GM19193 (cell line): Measurements from ENCODE around the gene DIO3.

ENCODE experiments used
- POLR2A ChIP-seq: IDR thresholded peaks from 4 replicates; pipeline ENCODE4 v1.6.1; 2011; ENCODE audit not compliant: insufficient read depth, insufficient read length; ENCODE audit errors: extremely low read depth

The DIO3 gene

GRCh38 chr14:101598571-101599233 is 37.4 kb downstream of the DIO3 start:
- TF ChIP-seq POLR2A, result no peak

DNA sequence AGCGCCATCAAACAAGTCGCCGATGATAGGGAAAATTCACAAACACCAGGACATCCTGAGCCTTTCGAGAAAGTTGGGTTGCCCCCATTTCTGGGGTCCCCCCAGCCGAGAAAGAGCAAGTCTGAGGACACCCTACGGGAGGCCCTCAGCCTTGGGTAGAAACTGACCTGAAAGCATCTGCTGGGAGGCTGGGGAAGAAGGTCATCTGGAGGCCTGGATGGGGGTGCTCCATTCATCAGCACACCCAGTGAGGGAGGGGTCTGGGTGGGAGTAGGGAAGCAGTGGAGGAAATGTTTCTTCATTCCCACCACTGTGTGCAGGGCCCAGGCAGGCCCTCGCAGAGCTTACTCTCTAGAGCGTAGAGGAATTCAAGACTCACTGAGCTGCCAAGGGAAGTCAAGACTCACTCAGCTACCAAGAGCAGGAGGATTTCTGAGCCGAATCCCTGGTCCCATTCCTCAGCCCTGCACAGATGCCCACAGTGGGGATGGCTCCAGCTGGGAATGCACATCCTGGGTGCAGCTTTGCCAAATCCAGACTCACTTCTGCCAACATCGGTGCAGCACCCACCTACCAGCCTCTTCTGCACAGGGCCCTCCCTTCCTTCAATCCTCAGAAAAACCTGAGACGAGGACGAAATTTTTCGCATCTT is 38.1 kb downstream of the DIO3 start:
- no peak for TF ChIP-seq POLR2A

GRCh38 chr14:101600336-101600890 is 39.1 kb downstream of the DIO3 start:
- TF ChIP-seq POLR2A, result no peak

DNA sequence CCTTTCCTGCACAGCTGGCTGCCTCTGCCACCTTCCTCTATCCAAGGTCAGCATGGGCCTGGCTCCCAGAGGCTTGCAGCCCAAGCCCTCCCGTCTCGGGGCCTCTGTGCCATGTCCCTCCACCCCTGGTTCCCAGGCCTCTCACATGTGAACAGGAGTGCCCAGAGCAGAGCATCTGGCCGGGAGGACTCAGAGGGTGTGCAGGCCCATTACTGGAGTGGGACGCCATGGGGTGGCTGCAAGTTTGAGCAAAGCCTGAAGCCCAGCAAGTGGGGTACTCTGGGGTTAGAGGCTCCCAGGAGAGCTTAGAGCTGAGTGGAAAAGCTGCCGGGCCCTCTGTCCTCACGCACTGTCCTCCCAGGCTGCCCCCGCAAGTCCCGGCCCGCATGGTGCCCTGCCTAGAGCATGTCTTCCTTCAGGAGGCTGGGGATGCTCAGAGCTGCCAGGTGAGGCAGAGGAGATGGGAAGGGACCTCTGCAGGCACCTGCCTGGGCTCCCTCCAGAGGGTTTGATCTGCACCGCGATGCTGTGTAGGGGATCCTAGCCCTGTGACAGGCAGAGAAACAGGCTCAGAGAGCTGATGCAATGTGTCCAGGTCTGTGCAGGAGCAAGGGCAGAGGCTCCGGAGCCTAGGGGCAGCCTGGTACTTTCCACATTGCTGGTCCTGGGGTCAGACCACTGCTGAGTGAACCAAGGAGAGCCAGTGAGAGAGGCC is 39.8 kb downstream of the DIO3 start:
- TF ChIP-seq POLR2A, result no peak

DNA sequence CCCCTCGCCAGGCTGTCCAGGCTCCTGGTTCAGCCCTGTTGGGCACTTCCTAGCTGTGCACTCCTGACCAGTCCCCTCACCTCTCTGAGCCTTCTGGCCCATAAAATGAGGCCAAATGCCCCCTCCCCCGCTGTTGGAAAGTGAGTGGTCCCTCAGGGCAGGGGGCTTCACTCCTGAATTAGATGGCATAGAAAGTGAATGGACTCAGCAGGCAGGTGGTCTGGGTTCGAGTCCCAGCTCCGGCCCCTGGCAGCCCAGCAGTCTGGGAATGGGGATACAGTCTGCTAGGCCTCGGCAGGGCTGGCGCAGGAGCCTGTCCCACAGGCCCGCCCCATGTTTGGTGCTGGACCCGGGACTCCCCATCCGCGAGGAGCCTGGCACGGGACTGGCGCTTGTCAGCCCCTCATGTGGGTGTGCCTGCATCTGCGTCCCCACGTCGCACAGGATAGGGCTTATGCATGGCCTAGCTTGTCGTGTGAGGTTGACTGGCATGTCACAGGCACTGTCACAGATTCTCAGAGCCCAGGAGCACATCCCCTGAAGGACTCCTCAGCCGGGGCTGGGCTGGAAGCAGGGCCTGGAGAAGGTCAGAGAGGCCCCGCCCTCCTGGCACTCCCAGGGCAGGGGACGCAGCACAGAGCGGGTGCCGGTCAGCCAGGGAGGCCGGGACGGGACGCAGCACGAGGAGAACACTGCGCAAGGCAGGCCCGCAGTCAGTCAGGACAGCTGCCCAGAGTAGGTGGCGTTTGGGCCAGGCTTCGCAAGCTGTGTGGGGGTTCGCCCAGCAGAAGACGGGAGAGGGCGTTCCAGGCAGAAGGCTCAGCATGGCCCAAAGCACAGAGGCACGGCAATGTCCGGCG is 40.5 kb downstream of the DIO3 start:
- no peak for TF ChIP-seq POLR2A

DNA sequence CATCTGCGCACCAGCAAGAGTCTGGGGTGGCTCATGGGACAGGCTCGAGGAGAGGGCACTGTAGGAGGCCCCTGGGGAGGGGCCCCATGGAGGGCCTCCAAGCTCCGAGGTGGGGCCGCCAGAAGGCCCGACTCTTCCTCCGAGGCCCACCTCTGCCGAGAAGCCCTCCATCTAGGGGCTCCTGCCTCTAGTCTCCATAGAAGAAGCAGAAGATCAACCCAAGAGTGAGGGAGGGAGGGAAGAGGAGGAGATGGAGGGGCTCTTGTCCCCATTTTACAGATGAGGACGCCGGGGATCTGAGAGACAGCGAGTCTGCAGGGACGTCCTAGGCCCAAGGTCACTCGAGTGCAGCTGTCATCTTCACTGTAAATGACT is 41.2 kb downstream of the DIO3 start:
- TF ChIP-seq POLR2A, result no peak

DNA sequence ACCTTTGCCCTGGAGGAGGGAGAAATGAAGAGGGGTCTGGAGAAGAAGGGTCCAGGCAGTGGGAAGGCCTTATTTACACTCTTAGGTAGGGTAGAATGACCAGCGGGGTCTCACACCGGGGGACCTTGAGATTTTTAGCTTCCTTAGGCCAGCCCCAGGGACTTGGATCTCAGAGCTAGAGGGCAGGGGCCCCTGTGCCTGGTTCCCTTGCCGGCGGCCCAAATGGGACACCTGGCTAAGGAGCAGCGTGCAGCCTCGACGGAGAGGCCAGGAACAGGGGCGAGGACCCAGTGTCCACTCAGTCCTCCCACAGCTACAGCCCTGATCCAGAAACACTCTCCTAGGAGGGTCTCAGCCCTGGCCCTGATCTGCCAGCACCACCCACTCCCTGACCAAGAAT is 41.8 kb downstream of the DIO3 start:
- TF ChIP-seq POLR2A, result no peak

DNA sequence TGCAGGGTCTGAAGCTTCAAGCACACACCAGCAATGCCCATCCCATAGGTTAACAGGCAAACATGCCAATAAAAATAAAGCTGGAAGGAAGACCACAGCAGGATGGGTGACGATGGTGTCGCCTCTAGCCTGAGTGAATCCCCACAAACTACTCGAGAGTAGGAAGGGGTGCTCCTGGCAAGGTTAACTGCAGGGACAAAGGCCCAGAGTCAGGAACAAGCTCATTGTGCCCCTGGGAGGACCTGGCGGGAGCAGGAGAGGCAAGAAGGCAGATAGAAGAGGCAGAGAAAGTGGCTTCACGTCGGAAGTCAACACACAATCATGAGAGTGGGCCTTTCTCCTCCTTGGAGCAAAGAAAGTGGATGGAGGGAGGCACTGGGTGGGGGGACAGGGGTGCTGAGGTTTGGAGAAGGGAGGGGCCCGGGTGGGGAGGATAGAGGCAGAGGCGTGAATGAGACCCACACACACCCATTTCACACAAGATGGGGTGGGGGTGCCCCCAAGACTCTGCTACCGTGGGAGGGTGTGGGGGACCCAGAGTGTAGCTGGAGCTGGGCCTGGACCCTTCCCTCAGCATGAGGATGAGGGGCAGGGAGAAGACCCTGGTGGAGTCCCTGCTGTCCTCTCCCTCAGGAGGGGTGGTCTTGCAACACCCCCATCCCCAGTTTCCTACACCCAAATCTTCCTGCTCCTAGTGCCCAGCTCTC is 43.1 kb downstream of the DIO3 start:
- no peak for TF ChIP-seq POLR2A

- no peak for TF ChIP-seq POLR2A
Measured at GRCh38 chr14:101604935-101605780, 43.9 kb downstream of the DIO3 start.

DNA sequence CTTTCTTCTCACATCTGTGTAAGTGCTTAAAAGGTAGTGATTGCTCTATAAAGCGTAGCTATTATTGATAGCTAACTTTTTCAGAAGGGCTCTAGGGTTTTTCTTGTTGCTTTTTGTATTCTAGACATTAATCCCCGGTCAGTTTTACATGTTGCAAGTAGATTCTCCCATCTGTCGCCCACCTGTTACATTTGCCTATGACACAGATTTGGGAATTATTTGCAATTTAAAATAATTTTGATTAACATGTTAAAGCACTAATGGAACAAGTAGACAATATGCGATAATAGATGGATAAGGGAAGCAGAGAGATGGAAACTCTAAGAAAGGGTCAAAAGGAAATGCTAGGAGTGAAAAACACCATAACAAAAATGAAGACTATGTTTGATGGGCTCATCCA is 44.5 kb downstream of the DIO3 start:
- TF ChIP-seq POLR2A, result no peak
